Stomach (tissue), 9 donors: ENCODE data around the gene SRMS. TPM values are rescaled to one million over a fixed set of nuclear protein-coding genes. Genes with fewer than 3 reads are reported as not detected.

ENCODE experiments used
- DNase-seq, 2 donors: peaks; one replicate each; pipeline versions ENCODE4 v3.0.0 to v3.0.0-alpha.2; 2013 to 2019
- H3K27ac ChIP-seq, 5 donors: fragments of 200-600 bp in 4 of 5; sonication (generic) in 4 of 5; one replicate each; pipeline ENCODE4 v1.5.1; 2013 to 2019; ENCODE audit warnings: mild to moderate bottlenecking in 1 of 5, moderate library complexity in 1 of 5
- H3K27me3 ChIP-seq, 3 donors: fragments of 200-600 bp; sonication (generic); one replicate each; pipeline ENCODE4 v1.5.1; 2017 to 2019; ENCODE audit warnings: mixed run types in 1 of 3
- H3K36me3 ChIP-seq, 4 donors: fragments of 200-600 bp; sonication (generic); 1 replicate in 3 of 4; 2 replicates in 1 of 4; pipeline ENCODE4 v1.5.1; 2016 to 2019
- H3K4me1 ChIP-seq, 4 donors: fragments of 200-600 bp; sonication (generic); one replicate each; pipeline ENCODE4 v1.5.1; 2016 to 2019
- H3K4me3 ChIP-seq, 4 donors: fragments of 200-600 bp; sonication (generic) in 3 of 4; one replicate each; pipeline ENCODE4 v1.5.1; 2016 to 2019; ENCODE audit warnings: mild to moderate bottlenecking in 1 of 4
- H3K9me3 ChIP-seq, 4 donors: fragments of 200-600 bp; sonication (generic); one replicate each; pipeline ENCODE4 v1.5.1; 2016 to 2019
- CTCF ChIP-seq, 7 experiments: fragments of 450-650 bp in 4 of 7; fragments of 200-600 bp in 3 of 7; sonication (generic) in 3 of 7; IDR thresholded peaks; one replicate each; pipeline ENCODE4 v1.5.1; 2016 to 2019; ENCODE audit warnings: antibody characterized with exemption in 7 of 7, control low read depth in 2 of 7, mild to moderate bottlenecking in 1 of 7
- EP300 ChIP-seq: sonication (generic); formaldehyde crosslinking; IDR thresholded peaks from one replicate; pipeline ENCODE4 v1.6.1; 2017; ENCODE audit warnings: antibody characterized with exemption
- POLR2A ChIP-seq, 4 donors: fragments of 450-650 bp; IDR thresholded peaks; one replicate each; pipeline ENCODE4 v1.6.1; 2016; ENCODE audit warnings: antibody characterized with exemption in 4 of 4, control low read depth in 2 of 4, mild to moderate bottlenecking in 1 of 4, moderate library complexity in 1 of 4
- POLR2AphosphoS5 ChIP-seq, 3 donors: sonication (generic); formaldehyde crosslinking; IDR thresholded peaks; one replicate each; pipeline ENCODE4 v1.6.1; 2016; ENCODE audit warnings: antibody characterized with exemption in 3 of 3
- WGBS, 5 donors: extraction: QIAGEN DNeasy Blood & Tissue Kit in 3 of 5; methylation state at CpG; one replicate each; pipeline versions ENCODE4 v1.1.5 to v1.1.7; 2013 to 2018; 5-methylcytosine and 5-hydroxymethylcytosine counted together
- intact Hi-C: fragments of 100-400 bp; cut with DNase I; formaldehyde crosslinking; loops from one replicate; pipeline ENCODE4 v1.15.1; 2023; ENCODE audit warnings: low total_unique reads
- polyA plus RNA-seq, 3 donors: library from polyadenylated mRNA; stranded (reverse); fragments of 200-250 nt; gene quantifications; one replicate each; pipeline ENCODE4 v1.2.3, GENCODE V29; 2013
- total RNA-seq, 5 donors: library from RNA; depleted of rRNA; stranded (reverse); fragments of >200 nt; gene quantifications; one replicate each; pipeline versions ENCODE4 v1.1.0 to v1.2.3, GENCODE V29; 2014 to 2016
- donor health status: healthy with polysubstance abuse.
- donor health status: Bipolar disorder and iron deficiency.
- donor health status: healthy.

The SRMS gene
- total and polyA plus RNA-seq, 8 donors: 0.87 to 3.5 (median 2.1) TPM; not detected in 5

DNA sequence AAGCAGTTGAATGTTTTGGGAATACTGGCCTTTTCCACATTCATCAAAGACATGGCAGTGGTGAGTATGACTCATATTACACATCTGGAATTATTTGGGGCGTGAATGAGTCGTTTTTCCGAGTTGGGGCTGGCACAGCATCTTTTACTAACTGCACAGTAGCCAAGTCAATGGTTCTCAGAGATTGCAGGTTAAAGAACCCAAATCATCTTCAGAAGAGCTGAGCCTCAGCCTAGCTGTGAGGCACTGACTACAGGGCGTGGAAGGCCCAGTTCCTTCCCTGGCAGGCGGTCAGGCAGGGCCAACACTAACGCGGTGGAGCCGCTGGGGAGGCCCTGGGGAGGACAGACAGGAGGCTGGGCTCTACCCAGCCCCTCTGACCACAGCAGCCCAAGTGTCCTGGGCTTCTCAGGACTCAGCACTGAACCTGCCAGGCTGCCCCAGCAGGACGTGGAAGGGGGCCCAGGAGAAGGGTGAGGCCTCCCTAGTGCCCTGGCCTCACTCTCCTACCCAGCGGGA, 46.6 kb upstream of the SRMS start:
- no peak for DNase-seq
- 73 to 88% (median 80%) methylated on average over 5 to 10 of the region's 10 CpGs for WGBS, 5 donors
- Histone ChIP-seq H3K27me3 (no peaks in the 10 kb centered on the region), H3K36me3 (peaks cover 40 to 100% (median 96%) of the 10 kb centered on the region in 4 donors), H3K9me3 (no peaks in the 10 kb centered on the region), H3K27ac (no peak overlapping the region), H3K4me1 (no peaks in the 10 kb centered on the region), H3K4me3 (no peak overlapping the region)
- TF ChIP-seq CTCF (IDR thresholded peaks at IDR 0.05) (no peak), POLR2A (IDR thresholded peaks at IDR 0.05) (no peak), POLR2AphosphoS5 (IDR thresholded peaks at IDR 0.05) (no peak), EP300 (no peak)
- intact Hi-C loops: no loop called here

DNA sequence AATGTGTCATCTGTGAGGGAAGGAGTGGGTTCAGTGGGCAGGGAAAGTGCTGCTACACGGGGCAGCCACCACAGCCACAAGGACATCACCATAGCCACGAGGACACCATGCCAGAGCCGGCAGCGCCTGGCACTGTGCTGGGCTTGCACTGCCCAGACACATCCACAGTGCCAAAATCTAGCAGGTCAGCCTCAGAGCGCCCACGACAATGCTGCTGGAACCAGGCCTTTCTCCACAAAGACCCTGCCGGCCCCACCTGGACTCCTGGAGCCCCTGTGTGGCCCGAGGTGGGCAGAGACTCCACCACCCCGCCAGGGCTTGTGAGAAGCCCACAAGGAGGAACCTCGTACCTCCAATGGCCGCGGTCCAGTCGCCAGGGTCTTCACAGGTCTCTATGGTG, 45.1 kb upstream of the SRMS start:
- no peaks in the 10 kb centered on the region for H3K9me3 ChIP-seq
- TF ChIP-seq EP300 (no peak), POLR2A (IDR thresholded peaks at IDR 0.05) (no peak), CTCF (IDR thresholded peaks at IDR 0.05) (no peak)
- intact Hi-C loops: no loop called here
- no peak for DNase-seq
- H3K27me3 ChIP-seq: no peaks in the 10 kb centered on the region
- 94 to 96% (median 95%) methylated on average over 7 to 13 of the region's 13 CpGs for WGBS, 5 donors
- no peaks in the 10 kb centered on the region for H3K4me1 ChIP-seq
- no peak overlapping the region for H3K4me3 ChIP-seq
- H3K36me3 ChIP-seq: peaks cover 40 to 100% (median 96%) of the 10 kb centered on the region in 4 donors
- H3K27ac ChIP-seq: no peak overlapping the region

GRCh38 chr20:63591786-63592355, 44.3 kb upstream of the SRMS start:
- peaks cover 40 to 98% (median 94%) of the 10 kb centered on the region in 4 donors for H3K36me3 ChIP-seq
- TF ChIP-seq CTCF (IDR thresholded peaks at IDR 0.05) (no peak), POLR2A (IDR thresholded peaks at IDR 0.05) (no peak), POLR2AphosphoS5 (IDR thresholded peaks at IDR 0.05) (no peak)
- no peak overlapping the region for H3K4me3 ChIP-seq
- intact Hi-C loops: no loop called here
- H3K27me3 ChIP-seq: no peaks in the 10 kb centered on the region
- no peaks in the 10 kb centered on the region for H3K4me1 ChIP-seq
- no peak overlapping the region for H3K27ac ChIP-seq
- DNase-seq: no peak
- WGBS, 5 donors: 93 to 96% (median 95%) methylated on average over 20 to 28 of the region's 28 CpGs
- H3K9me3 ChIP-seq: no peaks in the 10 kb centered on the region

DNA sequence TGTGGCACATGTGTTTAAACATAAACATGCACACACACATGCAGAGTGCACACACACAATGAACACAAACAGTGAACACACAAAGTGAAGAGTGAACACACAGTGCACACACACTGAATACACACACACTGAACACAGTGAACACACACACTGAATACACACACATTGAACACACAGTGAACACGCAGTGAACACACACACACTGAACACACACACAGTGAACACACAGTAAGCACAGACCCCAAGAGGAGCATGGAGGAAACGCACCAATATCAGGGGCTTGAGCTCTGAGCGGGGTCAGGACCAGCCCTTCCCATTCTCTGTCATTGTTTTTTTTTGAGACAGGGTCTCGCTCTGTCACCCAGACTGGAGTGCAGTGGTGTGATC, 43.6 kb upstream of the SRMS start:
- H3K27ac ChIP-seq: no peak overlapping the region
- no peaks in the 10 kb centered on the region for H3K27me3 ChIP-seq
- TF ChIP-seq CTCF (IDR thresholded peaks at IDR 0.05) (no peak), EP300 (no peak), POLR2AphosphoS5 (IDR thresholded peaks at IDR 0.05) (no peak), POLR2A (IDR thresholded peaks at IDR 0.05) (no peak)
- WGBS, 5 donors: 94 to 98% (median 96%) methylated on average over 4 of the region's 4 CpGs
- no peaks in the 10 kb centered on the region for H3K9me3 ChIP-seq
- H3K4me1 ChIP-seq: no peaks in the 10 kb centered on the region
- H3K4me3 ChIP-seq: no peak overlapping the region
- peaks cover 40 to 92% (median 88%) of the 10 kb centered on the region in 4 donors for H3K36me3 ChIP-seq
- no peak for DNase-seq
- intact Hi-C loops: no loop called here
